DND-41 (cell line): ENCODE data around the gene TMEM121B.

Experiments used
- CTCF ChIP-seq: IDR thresholded peaks from 2 replicates; pipeline ENCODE4 v1.5.1; 2012; ENCODE audit warnings: borderline replicate concordance, low read length, moderate library complexity, mild to moderate bottlenecking; ENCODE audit not compliant: poor library complexity, severe bottlenecking; ENCODE audit errors: extremely low read depth
- EZH2 ChIP-seq: IDR thresholded peaks from 3 replicates; pipeline ENCODE4 v1.6.1; 2012; ENCODE audit warnings: borderline replicate concordance, low read depth, mild to moderate bottlenecking, moderate library complexity, low read length, inconsistent platforms; ENCODE audit not compliant: severe bottlenecking

GRCh38 chr22:17149076-17149815 is 28.1 kb upstream of the TMEM121B start:
- TF ChIP-seq CTCF = no peak
- TF ChIP-seq EZH2 = no peak
